ENCODE measurements around the gene TMEM273.

DNA sequence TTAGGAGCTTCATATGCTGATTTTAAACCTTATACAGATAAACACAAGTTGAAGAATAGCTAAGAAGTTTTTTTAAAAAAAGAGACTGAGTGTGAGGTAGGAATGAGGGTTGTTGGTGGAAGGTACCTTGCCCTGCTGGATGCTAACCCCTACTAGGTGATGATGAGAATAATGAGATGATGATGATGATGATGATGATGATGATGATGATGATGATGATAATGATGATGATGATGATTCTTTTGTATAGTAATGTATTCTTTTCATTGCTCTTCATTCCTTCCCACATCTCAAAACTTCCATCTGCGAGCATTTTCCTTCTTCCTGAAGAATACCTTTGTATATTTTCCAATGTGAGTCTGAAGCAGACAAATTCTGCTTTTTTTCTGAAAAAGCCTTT, 14.1 kb upstream of the TMEM273 start:
- TF ChIP-seq, protein P1, sequence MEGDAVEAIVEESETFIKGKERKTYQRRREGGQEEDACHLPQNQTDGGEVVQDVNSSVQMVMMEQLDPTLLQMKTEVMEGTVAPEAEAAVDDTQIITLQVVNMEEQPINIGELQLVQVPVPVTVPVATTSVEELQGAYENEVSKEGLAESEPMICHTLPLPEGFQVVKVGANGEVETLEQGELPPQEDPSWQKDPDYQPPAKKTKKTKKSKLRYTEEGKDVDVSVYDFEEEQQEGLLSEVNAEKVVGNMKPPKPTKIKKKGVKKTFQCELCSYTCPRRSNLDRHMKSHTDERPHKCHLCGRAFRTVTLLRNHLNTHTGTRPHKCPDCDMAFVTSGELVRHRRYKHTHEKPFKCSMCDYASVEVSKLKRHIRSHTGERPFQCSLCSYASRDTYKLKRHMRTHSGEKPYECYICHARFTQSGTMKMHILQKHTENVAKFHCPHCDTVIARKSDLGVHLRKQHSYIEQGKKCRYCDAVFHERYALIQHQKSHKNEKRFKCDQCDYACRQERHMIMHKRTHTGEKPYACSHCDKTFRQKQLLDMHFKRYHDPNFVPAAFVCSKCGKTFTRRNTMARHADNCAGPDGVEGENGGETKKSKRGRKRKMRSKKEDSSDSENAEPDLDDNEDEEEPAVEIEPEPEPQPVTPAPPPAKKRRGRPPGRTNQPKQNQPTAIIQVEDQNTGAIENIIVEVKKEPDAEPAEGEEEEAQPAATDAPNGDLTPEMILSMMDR (conservative IDR thresholded peaks at IDR 0.05), result no peak
- no peak for TF ChIP-seq ZFX (IDR thresholded peaks at IDR 0.05)

Data from C4-2B (cell line).